Ectodermal cell (in vitro differentiated cells): ENCODE data around the gene ARHGAP42.

Source experiments
- H3K27ac ChIP-seq: 2 replicates; pipeline ENCODE4 v1.7.0; 2013; ENCODE audit warnings: mild to moderate bottlenecking, low read depth, low read length; ENCODE audit not compliant: insufficient read depth, poor library complexity, severe bottlenecking
- H3K27me3 ChIP-seq: 2 replicates; pipeline ENCODE4 v1.7.0; 2013; ENCODE audit warnings: mild to moderate bottlenecking, low read length; ENCODE audit not compliant: insufficient read depth, control insufficient read depth, poor library complexity, severe bottlenecking
- H3K36me3 ChIP-seq: one replicate; pipeline ENCODE4 v1.7.0; 2013; ENCODE audit warnings: low read length; ENCODE audit not compliant: control insufficient read depth, insufficient read depth
- H3K4me1 ChIP-seq: one replicate; pipeline ENCODE4 v1.7.0; 2013; ENCODE audit warnings: low read length; ENCODE audit not compliant: control insufficient read depth, insufficient read depth
- H3K4me3 ChIP-seq: 2 replicates; pipeline ENCODE4 v1.7.0; 2013; ENCODE audit warnings: low read depth, low read length, control low read depth; ENCODE audit not compliant: insufficient read depth
- H3K9me3 ChIP-seq: 2 replicates; pipeline ENCODE4 v1.7.0; 2013; ENCODE audit warnings: mild to moderate bottlenecking, low read length, moderate library complexity; ENCODE audit not compliant: control insufficient read depth
- WGBS, 2 experiments: methylation state at CpG; one replicate each; pipeline ENCODE4 v1.1.7; 2013; ENCODE audit warnings: missing lambda C conversion rate in 2 of 2; 5-methylcytosine and 5-hydroxymethylcytosine counted together

The ARHGAP42 gene

GRCh38 chr11:100827934-100828661 lies 141.0 kb downstream of the ARHGAP42 start:
- Histone ChIP-seq H3K4me3 (no peak overlapping the region), H3K4me1 (peaks cover 21% of the 10 kb centered on the region), H3K27ac (peak overlapping the region; percentile 58), H3K27me3 (no peaks in the 10 kb centered on the region), H3K9me3 (no peaks in the 10 kb centered on the region), H3K36me3 (no peaks in the 10 kb centered on the region)
- 0% methylated on average over 1 of the region's 1 CpG for WGBS, 2 experiments

- 84 to 89% methylated on average over 7 of the region's 7 CpGs for WGBS, 2 experiments
These were observed 143.2 kb downstream of the ARHGAP42 start for GRCh38 chr11:100830274-100830673.

GRCh38 chr11:100830978-100831732 lies 144.1 kb downstream of the ARHGAP42 start:
- 64 to 70% methylated on average over 5 to 6 of the region's 6 CpGs for WGBS, 2 experiments
- no peaks in the 10 kb centered on the region for H3K36me3 ChIP-seq
- peaks cover 13% of the 10 kb centered on the region for H3K4me1 ChIP-seq
- H3K27me3 ChIP-seq: no peaks in the 10 kb centered on the region
- H3K4me3 ChIP-seq: no peak overlapping the region
- no peak overlapping the region for H3K27ac ChIP-seq
- H3K9me3 ChIP-seq: no peaks in the 10 kb centered on the region

More at GRCh38 chr11:100830274-100830673, 143.2 kb downstream of the ARHGAP42 start:
- H3K9me3 ChIP-seq: no peaks in the 10 kb centered on the region
- H3K4me3 ChIP-seq: no peak overlapping the region
- H3K4me1 ChIP-seq: peaks cover 16% of the 10 kb centered on the region
- no peaks in the 10 kb centered on the region for H3K36me3 ChIP-seq
- no peak overlapping the region for H3K27ac ChIP-seq
- H3K27me3 ChIP-seq: no peaks in the 10 kb centered on the region

GRCh38 chr11:100831929-100832494 lies 144.9 kb downstream of the ARHGAP42 start:
- Histone ChIP-seq H3K36me3 (no peaks in the 10 kb centered on the region), H3K9me3 (no peaks in the 10 kb centered on the region), H3K27me3 (no peaks in the 10 kb centered on the region), H3K4me3 (no peak overlapping the region), H3K27ac (no peak overlapping the region), H3K4me1 (peaks cover 13% of the 10 kb centered on the region)
- WGBS, 2 experiments: 85 to 90% methylated on average over 5 of the region's 5 CpGs

DNA sequence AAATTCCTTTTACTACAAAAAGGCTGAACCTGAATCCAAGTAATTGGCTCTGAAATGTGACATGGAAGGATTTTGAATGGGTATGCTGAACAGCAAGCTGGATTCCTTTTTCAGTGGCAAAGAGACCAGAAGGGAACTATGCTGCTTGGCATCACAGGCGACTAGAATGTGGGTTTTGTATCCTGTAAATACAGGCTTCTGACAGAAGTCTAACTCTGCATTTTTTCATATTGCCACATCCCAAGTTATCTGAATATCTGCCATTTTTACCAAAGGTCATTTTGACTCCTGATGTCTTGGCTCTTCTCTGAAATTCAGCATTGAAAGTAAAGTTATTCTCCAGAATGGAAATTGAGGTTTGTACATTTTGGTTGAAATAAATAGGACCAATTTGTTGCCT lies 145.7 kb downstream of the ARHGAP42 start:
- 97 to 100% methylated on average over 1 of the region's 1 CpG for WGBS, 2 experiments
- no peaks in the 10 kb centered on the region for H3K36me3 ChIP-seq
- no peak overlapping the region for H3K4me3 ChIP-seq
- no peaks in the 10 kb centered on the region for H3K9me3 ChIP-seq
- no peak overlapping the region for H3K27ac ChIP-seq
- no peaks in the 10 kb centered on the region for H3K27me3 ChIP-seq
- H3K4me1 ChIP-seq: peaks cover 7% of the 10 kb centered on the region

DNA sequence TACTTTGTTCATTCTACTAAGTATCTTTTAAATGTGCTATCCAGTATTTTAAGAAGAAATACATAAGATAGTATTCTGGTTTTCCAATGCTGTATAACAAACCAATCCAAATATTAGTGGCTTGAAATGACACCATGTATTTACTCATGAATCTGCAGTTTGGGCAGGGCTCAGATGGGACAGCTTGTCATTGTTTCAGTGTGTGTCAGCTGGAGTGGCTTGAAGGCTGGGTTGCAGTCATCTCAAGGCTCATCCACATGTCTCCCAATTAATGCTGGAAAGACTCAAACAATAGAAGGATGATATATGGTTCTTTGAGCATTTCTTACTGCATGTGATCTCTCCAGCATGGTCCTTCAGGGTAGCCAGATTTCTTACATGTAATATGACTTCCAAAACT lies 146.2 kb downstream of the ARHGAP42 start:
- no peak overlapping the region for H3K27ac ChIP-seq
- H3K36me3 ChIP-seq: no peaks in the 10 kb centered on the region
- no peaks in the 10 kb centered on the region for H3K27me3 ChIP-seq
- H3K4me3 ChIP-seq: no peak overlapping the region
- H3K9me3 ChIP-seq: no peaks in the 10 kb centered on the region
- peaks cover 2% of the 10 kb centered on the region for H3K4me1 ChIP-seq

- Histone ChIP-seq H3K27ac (no peak overlapping the region), H3K9me3 (no peaks in the 10 kb centered on the region), H3K27me3 (no peaks in the 10 kb centered on the region), H3K36me3 (no peaks in the 10 kb centered on the region), H3K4me1 (no peaks in the 10 kb centered on the region), H3K4me3 (no peak overlapping the region)
- 100% methylated on average over 1 of the region's 1 CpG; no CpG with 5 or more reads in 1 of the 2 experiments for WGBS, 2 experiments
These were observed 148.8 kb downstream of the ARHGAP42 start for GRCh38 chr11:100835854-100836253.

DNA sequence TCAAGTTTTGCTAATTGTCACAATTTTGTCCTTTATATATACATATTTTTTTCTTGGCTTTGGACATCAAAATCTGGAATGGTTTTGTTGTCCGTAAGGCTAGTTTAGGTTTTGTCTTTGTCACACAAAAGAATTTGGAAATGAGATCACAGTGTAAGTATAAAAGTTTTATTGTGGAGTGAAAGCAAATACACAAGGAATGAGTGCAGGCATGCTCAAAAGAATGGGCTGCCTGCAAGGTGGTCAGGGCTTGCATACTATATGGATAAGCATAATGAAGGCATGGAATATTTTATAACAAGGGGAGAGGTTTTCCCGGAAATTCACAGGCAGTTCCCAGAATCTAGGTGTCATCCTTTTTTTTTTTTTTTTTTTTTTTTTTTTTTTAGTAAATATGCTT lies 150.2 kb downstream of the ARHGAP42 start:
- H3K27ac ChIP-seq: no peak overlapping the region
- no peaks in the 10 kb centered on the region for H3K4me1 ChIP-seq
- H3K36me3 ChIP-seq: no peaks in the 10 kb centered on the region
- no peak overlapping the region for H3K4me3 ChIP-seq
- WGBS, 2 experiments: 81 to 86% methylated on average over 1 of the region's 2 CpGs
- H3K9me3 ChIP-seq: no peaks in the 10 kb centered on the region
- no peaks in the 10 kb centered on the region for H3K27me3 ChIP-seq

GRCh38 chr11:100841711-100842407 lies 154.8 kb downstream of the ARHGAP42 start:
- Histone ChIP-seq H3K9me3 (no peaks in the 10 kb centered on the region), H3K36me3 (no peaks in the 10 kb centered on the region), H3K4me1 (no peaks in the 10 kb centered on the region), H3K27ac (no peak overlapping the region), H3K4me3 (no peak overlapping the region), H3K27me3 (no peaks in the 10 kb centered on the region)
- 89 to 91% methylated on average over 3 to 4 of the region's 4 CpGs for WGBS, 2 experiments
